KMS-11 (cell line): Measurements from ENCODE around the gene FKBP9.

ENCODE experiments used
- H2AFZ ChIP-seq: fragments of 200-600 bp; sonication (generic); 2 replicates; pipeline ENCODE4 v1.6.1; 2016; ENCODE audit warnings: antibody characterized with exemption, mixed run types, low read depth
- H3K27ac ChIP-seq: fragments of 200-600 bp; sonication (generic); 2 replicates; pipeline ENCODE4 v1.6.1; 2016; ENCODE audit warnings: mild to moderate bottlenecking, mixed run types
- H3K27me3 ChIP-seq: fragments of 200-600 bp; sonication (generic); 2 replicates; pipeline ENCODE4 v1.6.1; 2017; ENCODE audit warnings: mild to moderate bottlenecking, low read depth, mixed run types, moderate library complexity; ENCODE audit not compliant: insufficient read depth
- H3K36me3 ChIP-seq: fragments of 200-600 bp; sonication (generic); 2 replicates; pipeline ENCODE4 v1.6.1; 2017; ENCODE audit warnings: mild to moderate bottlenecking, mixed run types; ENCODE audit not compliant: insufficient read depth
- H3K4me1 ChIP-seq: fragments of 200-600 bp; sonication (generic); 2 replicates; pipeline ENCODE4 v1.6.1; 2016; ENCODE audit warnings: mild to moderate bottlenecking, low read depth, mixed run types; ENCODE audit not compliant: poor library complexity, severe bottlenecking
- H3K4me2 ChIP-seq: fragments of 200-600 bp; sonication (generic); 2 replicates; pipeline ENCODE4 v1.7.0; 2016; ENCODE audit warnings: mild to moderate bottlenecking, mixed run types
- H3K4me3 ChIP-seq: fragments of 200-600 bp; sonication (generic); IDR thresholded peaks from 2 replicates; pipeline ENCODE4 v1.6.1; 2017; ENCODE audit warnings: low read depth, low read length, mixed read lengths; ENCODE audit not compliant: insufficient read depth
- H3K79me2 ChIP-seq: fragments of 200-600 bp; sonication (generic); 2 replicates; pipeline ENCODE4 v1.6.1; 2016; ENCODE audit warnings: low read depth, mixed run types; ENCODE audit not compliant: insufficient read depth
- H3K9ac ChIP-seq: fragments of 200-600 bp; sonication (generic); 2 replicates; pipeline ENCODE4 v1.6.1; 2016; ENCODE audit warnings: mild to moderate bottlenecking, mixed run types
- H4K20me1 ChIP-seq: fragments of 200-600 bp; sonication (generic); 2 replicates; pipeline ENCODE4 v1.6.1; 2016; ENCODE audit warnings: mild to moderate bottlenecking, mixed run types; ENCODE audit not compliant: insufficient read depth
- CTCF ChIP-seq: fragments of 200-600 bp; sonication (generic); conservative IDR thresholded peaks from 2 replicates; pipeline ENCODE4 v1.6.1; 2017; ENCODE audit warnings: low read depth, mild to moderate bottlenecking, antibody characterized with exemption, low read length, moderate library complexity, mixed read lengths

Gene FKBP9

GRCh38 chr7:33054261-33054964, 97.2 kb downstream of the FKBP9 start:
- Histone ChIP-seq H3K27ac (no peak overlapping the region), H3K9ac (no peak overlapping the region), H4K20me1 (0 out of 2 replicates have a peak, but pooled peaks cover 6% of the 10 kb centered on the region), H2AFZ (no peak overlapping the region), H3K27me3 (no peaks in the 10 kb centered on the region), H3K4me2 (peak overlapping the region; percentile 30), H3K4me3 (no peak overlapping the region), H3K36me3 (no peaks in the 10 kb centered on the region), H3K4me1 (peaks cover 50% of the 10 kb centered on the region), H3K79me2 (peaks cover 88% of the 10 kb centered on the region)
- TF ChIP-seq CTCF = no peak

GRCh38 chr7:33055158-33055557, 97.9 kb downstream of the FKBP9 start:
- no peaks in the 10 kb centered on the region for H3K36me3 ChIP-seq
- no peaks in the 10 kb centered on the region for H3K27me3 ChIP-seq
- H2AFZ ChIP-seq = no peak overlapping the region
- H3K4me2 ChIP-seq = no peak overlapping the region; the same call in 1 of the 2 replicates
- no peak overlapping the region for H3K27ac ChIP-seq
- peaks cover 88% of the 10 kb centered on the region for H3K79me2 ChIP-seq
- peaks cover 56% of the 10 kb centered on the region for H3K4me1 ChIP-seq
- no peak for TF ChIP-seq CTCF
- H3K9ac ChIP-seq = no peak overlapping the region
- 0 out of 2 replicates have a peak, but pooled peaks cover 4% of the 10 kb centered on the region for H4K20me1 ChIP-seq
- no peak overlapping the region for H3K4me3 ChIP-seq
